IMR-90 (cell line): ENCODE data around the gene SYT17. TPM values are rescaled to one million over a fixed set of nuclear protein-coding genes. Genes with fewer than 3 reads are reported as not detected.

Experiments
- ATAC-seq: fragments of 200-7000 bp; cut with Tn5 transposase; 2 replicates; pipeline ENCODE4 v1.9.1; 2020; ENCODE audit warnings: low read depth, mild to moderate bottlenecking, moderate library complexity
- BruUV-seq: library from RNA; stranded (reverse); fragments of 400-500 nt; replicated peaks from 2 replicates; lab custom pipeline; 2021; lab: Mats Ljungman, UMichigan
- CTCF ChIA-PET: fragments of 300-600 bp; formaldehyde crosslinking; extraction: SDS; loops from one replicate; lab custom pipeline; 2021; ENCODE audit warnings: antibody characterized with exemption; lab: Yijun Ruan, JAX
- POLR2A ChIA-PET: fragments of 300-600 bp; sonication (Branson Sonifier 250); formaldehyde crosslinking; loops from one replicate; lab custom pipeline; 2022; ENCODE audit warnings: antibody characterized with exemption; ENCODE audit not compliant: unreplicated experiment; lab: Charles Lee
- DNase-seq: peaks from one replicate; pipeline ENCODE4 v3.0.0; 2013
- H2AFZ ChIP-seq: replicated peaks from 2 replicates; pipeline ENCODE3; 2013; ENCODE audit warnings: low read length, mild to moderate bottlenecking; ENCODE audit not compliant: poor library complexity
- H2AK5ac ChIP-seq: 2 replicates; pipeline ENCODE4 v1.6.1; 2013; ENCODE audit warnings: low read depth, low read length, inconsistent platforms
- H2AK9ac ChIP-seq: replicated peaks from 2 replicates; pipeline ENCODE3; 2013; ENCODE audit warnings: mild to moderate bottlenecking, low read depth, low read length, moderate library complexity; ENCODE audit not compliant: poor library complexity
- H2BK120ac ChIP-seq: 2 replicates; pipeline ENCODE4 v1.6.1; 2013; ENCODE audit warnings: low read depth, low read length, inconsistent platforms
- H2BK15ac ChIP-seq: 3 replicates; pipeline ENCODE4 v1.6.1; 2013; ENCODE audit warnings: low read depth, low read length, inconsistent platforms
- H2BK20ac ChIP-seq: 2 replicates; pipeline ENCODE4 v1.6.1; 2013; ENCODE audit warnings: low read depth, mild to moderate bottlenecking, inconsistent platforms, low read length, moderate library complexity
- H2BK5ac ChIP-seq: 2 replicates; pipeline ENCODE4 v1.6.1; 2013; ENCODE audit warnings: mild to moderate bottlenecking, low read depth, low read length, inconsistent platforms; ENCODE audit not compliant: poor library complexity, severe bottlenecking
- H3K14ac ChIP-seq: replicated peaks from 2 replicates; pipeline ENCODE4 v1.6.1; 2013; ENCODE audit warnings: low read depth, low read length, inconsistent platforms
- H3K18ac ChIP-seq: 2 replicates; pipeline ENCODE4 v1.6.1; 2013; ENCODE audit warnings: low read depth, low read length, control low read depth
- H3K23ac ChIP-seq: 2 replicates; pipeline ENCODE4 v1.6.1; 2013; ENCODE audit warnings: low read depth, low read length, inconsistent platforms
- H3K27ac ChIP-seq: 2 replicates; pipeline ENCODE4 v1.5.1; 2013; ENCODE audit warnings: mild to moderate bottlenecking, control low read depth, low read length; ENCODE audit not compliant: insufficient read depth
- H3K27me3 ChIP-seq: 2 replicates; pipeline ENCODE4 v1.6.1; 2013; ENCODE audit warnings: low read length; ENCODE audit not compliant: control insufficient read depth, insufficient read depth
- H3K36me3 ChIP-seq: 2 replicates; pipeline ENCODE4 v1.6.1; 2013; ENCODE audit warnings: low read length, mixed read lengths; ENCODE audit not compliant: control insufficient read depth, insufficient read depth
- H3K4ac ChIP-seq: 2 replicates; pipeline ENCODE4 v1.6.1; 2013; ENCODE audit warnings: low read depth, low read length, inconsistent platforms
- H3K4me1 ChIP-seq: 2 replicates; pipeline ENCODE4 v1.6.1; 2013; ENCODE audit warnings: low read length, mixed read lengths; ENCODE audit not compliant: control insufficient read depth, insufficient read depth
- H3K4me2 ChIP-seq: 2 replicates; pipeline ENCODE4 v1.6.1; 2013; ENCODE audit warnings: low read depth, mild to moderate bottlenecking, control low read depth, low read length, moderate library complexity
- H3K4me3 ChIP-seq: 2 replicates; pipeline ENCODE4 v1.5.1; 2013; ENCODE audit warnings: low read depth, mild to moderate bottlenecking, control low read depth, low read length, moderate library complexity; ENCODE audit not compliant: insufficient read depth
- H3K56ac ChIP-seq: 2 replicates; pipeline ENCODE4 v1.6.1; 2013; ENCODE audit warnings: low read length, inconsistent platforms; ENCODE audit not compliant: insufficient read depth; ENCODE audit errors: extremely low read depth
- H3K79me1 ChIP-seq, 2 experiments: 2 replicates each; pipeline ENCODE4 v1.6.1; 2013; ENCODE audit warnings: low read length in 2 of 2, inconsistent platforms in 1 of 2, low read depth in 1 of 2
- H3K9ac ChIP-seq: 2 replicates; pipeline ENCODE4 v1.6.1; 2013; ENCODE audit warnings: low read depth, low read length, control low read depth
- H3K9me1 ChIP-seq: 2 replicates; pipeline ENCODE4 v1.6.1; 2013; ENCODE audit warnings: low read length, inconsistent platforms; ENCODE audit not compliant: insufficient read depth
- H3K9me3 ChIP-seq: 2 replicates; pipeline ENCODE4 v1.6.1; 2013; ENCODE audit warnings: low read length; ENCODE audit not compliant: control insufficient read depth, insufficient read depth
- H4K20me1 ChIP-seq: 2 replicates; pipeline ENCODE4 v1.6.1; 2013; ENCODE audit warnings: low read length, inconsistent platforms; ENCODE audit not compliant: insufficient read depth
- H4K5ac ChIP-seq: 2 replicates; pipeline ENCODE4 v1.6.1; 2013; ENCODE audit warnings: mild to moderate bottlenecking, low read depth, low read length, control low read depth
- H4K8ac ChIP-seq, 2 experiments: 2 replicates each; pipeline ENCODE4 v1.6.1; 2013; ENCODE audit warnings: low read depth in 2 of 2, low read length in 2 of 2, control low read depth in 1 of 2, inconsistent platforms in 1 of 2
- H4K91ac ChIP-seq: 2 replicates; pipeline ENCODE4 v1.6.1; 2013; ENCODE audit warnings: low read depth, low read length, inconsistent platforms; ENCODE audit not compliant: insufficient read depth
- MAZ ChIP-seq: IDR thresholded peaks from 2 replicates; pipeline ENCODE4 v1.6.1; 2012; ENCODE audit warnings: low read depth, mild to moderate bottlenecking, low read length, improper control_type of control experiment, moderate library complexity, borderline replicate concordance
- NFE2L2 ChIP-seq: fragments of 150-350 bp; IDR thresholded peaks from 2 replicates; pipeline ENCODE4 v1.6.1; 2016; ENCODE audit warnings: low read depth, mild to moderate bottlenecking, low read length
- RAD21 ChIP-seq: IDR thresholded peaks from 2 replicates; pipeline ENCODE4 v1.6.1; 2012; ENCODE audit warnings: low read length, improper control_type of control experiment
- SMC3 ChIP-seq: fragments of 150-350 bp; IDR thresholded peaks from 2 replicates; pipeline ENCODE4 v1.6.1; 2016; ENCODE audit warnings: low read depth, mild to moderate bottlenecking, antibody characterized with exemption, low read length, moderate library complexity
- WGBS, 2 experiments: methylation state at CpG; one replicate each; pipeline versions ENCODE4 v1.1.5 to v1.1.7; 2013; ENCODE audit warnings: missing lambda C conversion rate in 2 of 2; ENCODE audit not compliant: insufficient read length in 1 of 2; ENCODE audit errors: extremely low coverage in 2 of 2; 5-methylcytosine and 5-hydroxymethylcytosine counted together
- dilution Hi-C: fragments of 300-500 bp; cut with HindIII; formaldehyde crosslinking; loops from one replicate; pipeline ENCODE4 v1.14.3; 2018; ENCODE audit warnings: low sequenced_read_pairs; ENCODE audit not compliant: unreplicated experiment
- in situ Hi-C: fragments of 300-500 bp; cut with MboI; formaldehyde crosslinking; loops from 3 replicates; pipeline ENCODE4 v1.14.3; 2019; ENCODE audit warnings: low sequenced_read_pairs, inconsistent platforms, mixed read lengths
- intact Hi-C: fragments of 100-400 bp; cut with micrococcal nuclease; formaldehyde crosslinking; loops from 2 replicates; pipeline ENCODE4 v1.10.0; 2022
- polyA plus RNA-seq, 3 experiments: library from polyadenylated mRNA; depleted of rRNA; stranded (reverse); fragments of >200 nt; gene quantifications; 2 replicates each; pipeline ENCODE4 v1.2.3, GENCODE V29; 2012; ENCODE audit warnings: low replicate concordance in 1 of 3
- total RNA-seq: library from RNA; depleted of rRNA; stranded (reverse); fragments of >200 nt; gene quantifications from 2 replicates; pipeline ENCODE4 v1.2.3, GENCODE V29; 2012
- TF ChIP-seq, protein P1 (sequence below): fragments of 150-350 bp; IDR thresholded peaks from 2 replicates; pipeline ENCODE4 v1.6.1; 2017; ENCODE audit warnings: mild to moderate bottlenecking, antibody characterized with exemption, low read length, low read depth
- TF ChIP-seq, protein P2 (sequence below): conservative IDR thresholded peaks from 2 replicates; pipeline ENCODE4 v1.5.1; 2012; ENCODE audit warnings: mild to moderate bottlenecking, low read depth, low read length, improper control_type of control experiment

Gene SYT17
- total and polyA plus RNA-seq, 2 of the 4 experiments (the other 2 are of a cell fraction), result not detected

DNA sequence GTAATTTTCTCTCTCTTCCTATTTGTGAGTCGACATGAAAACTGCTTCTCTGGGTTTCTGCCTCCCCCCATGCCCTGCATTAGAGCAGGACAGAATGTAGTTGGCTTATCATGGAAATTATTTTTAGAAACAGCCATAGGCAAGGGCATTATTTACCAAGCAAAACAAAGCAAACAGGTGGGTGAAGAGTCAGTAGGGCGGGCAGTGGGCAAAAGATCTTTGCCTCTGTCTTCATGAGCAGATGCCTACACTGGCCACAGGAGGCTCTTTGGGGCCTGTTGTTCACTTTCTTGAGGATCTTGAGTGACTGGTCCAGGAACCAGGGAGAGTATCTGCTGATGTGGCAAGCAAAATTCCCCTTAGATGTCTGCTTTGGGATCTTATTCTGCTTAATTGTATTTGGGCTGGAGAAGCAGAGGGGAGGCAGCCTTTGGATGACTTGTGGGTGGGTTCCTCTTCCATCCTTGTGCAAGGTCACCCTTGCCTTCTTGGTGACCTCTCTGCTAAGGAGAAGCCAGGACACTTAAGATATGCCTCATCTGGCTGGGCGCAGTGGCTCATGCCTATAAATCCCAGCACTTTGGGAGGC is 75.0 kb downstream of the SYT17 start:
- Histone ChIP-seq H3K36me3 (no peaks in the 10 kb centered on the region), H2BK120ac (no peak overlapping the region), H4K5ac (no peak overlapping the region), H3K9ac (no peak overlapping the region), H2BK20ac (no peak overlapping the region), H3K14ac (no peak overlapping the region), H3K4me3 (no peak overlapping the region), H4K20me1 (no peaks in the 10 kb centered on the region), H4K91ac (no peak overlapping the region), H3K9me3 (peaks cover 6% of the 10 kb centered on the region; the same call in 1 of the 2 replicates), H2AK5ac (no peak overlapping the region), H3K56ac (no peak overlapping the region), H2BK15ac (no peak overlapping the region), H3K23ac (no peak overlapping the region), H3K18ac (no peak overlapping the region), H3K79me1 (no peaks in the 10 kb centered on the region), H2AK9ac (no peak overlapping the region), H2BK5ac (no peak overlapping the region), H3K9me1 (no peaks in the 10 kb centered on the region), H3K27me3 (no peaks in the 10 kb centered on the region), H3K4ac (no peak overlapping the region), H3K4me2 (no peak overlapping the region), H3K27ac (no peak overlapping the region), H3K4me1 (no peaks in the 10 kb centered on the region), H4K8ac (no peak overlapping the region), H2AFZ (no peak overlapping the region)
- no peak for ATAC-seq
- dilution Hi-C loops, result no loop called here
- intact Hi-C loops, result no loop called here
- in situ Hi-C loops, result no loop called here
- BruUV-seq, result no TSS peak
- POLR2A ChIA-PET, result no interaction called here
- TF ChIP-seq NFE2L2 (no peak), MAZ (no peak), SMC3 (no peak), RAD21 (no peak)
- TF ChIP-seq, protein P1, sequence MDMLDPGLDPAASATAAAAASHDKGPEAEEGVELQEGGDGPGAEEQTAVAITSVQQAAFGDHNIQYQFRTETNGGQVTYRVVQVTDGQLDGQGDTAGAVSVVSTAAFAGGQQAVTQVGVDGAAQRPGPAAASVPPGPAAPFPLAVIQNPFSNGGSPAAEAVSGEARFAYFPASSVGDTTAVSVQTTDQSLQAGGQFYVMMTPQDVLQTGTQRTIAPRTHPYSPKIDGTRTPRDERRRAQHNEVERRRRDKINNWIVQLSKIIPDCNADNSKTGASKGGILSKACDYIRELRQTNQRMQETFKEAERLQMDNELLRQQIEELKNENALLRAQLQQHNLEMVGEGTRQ, result no peak
- TF ChIP-seq, protein P2, sequence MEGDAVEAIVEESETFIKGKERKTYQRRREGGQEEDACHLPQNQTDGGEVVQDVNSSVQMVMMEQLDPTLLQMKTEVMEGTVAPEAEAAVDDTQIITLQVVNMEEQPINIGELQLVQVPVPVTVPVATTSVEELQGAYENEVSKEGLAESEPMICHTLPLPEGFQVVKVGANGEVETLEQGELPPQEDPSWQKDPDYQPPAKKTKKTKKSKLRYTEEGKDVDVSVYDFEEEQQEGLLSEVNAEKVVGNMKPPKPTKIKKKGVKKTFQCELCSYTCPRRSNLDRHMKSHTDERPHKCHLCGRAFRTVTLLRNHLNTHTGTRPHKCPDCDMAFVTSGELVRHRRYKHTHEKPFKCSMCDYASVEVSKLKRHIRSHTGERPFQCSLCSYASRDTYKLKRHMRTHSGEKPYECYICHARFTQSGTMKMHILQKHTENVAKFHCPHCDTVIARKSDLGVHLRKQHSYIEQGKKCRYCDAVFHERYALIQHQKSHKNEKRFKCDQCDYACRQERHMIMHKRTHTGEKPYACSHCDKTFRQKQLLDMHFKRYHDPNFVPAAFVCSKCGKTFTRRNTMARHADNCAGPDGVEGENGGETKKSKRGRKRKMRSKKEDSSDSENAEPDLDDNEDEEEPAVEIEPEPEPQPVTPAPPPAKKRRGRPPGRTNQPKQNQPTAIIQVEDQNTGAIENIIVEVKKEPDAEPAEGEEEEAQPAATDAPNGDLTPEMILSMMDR, result no peak
- CTCF ChIA-PET, result no interaction called here
- DNase-seq, result no peak
- no CpG with 5 or more reads among the region's 3 CpGs for WGBS, 2 experiments
